ENCODE measurements around the gene ACTBL2. TPM values are rescaled to one million over a fixed set of nuclear protein-coding genes. Genes with fewer than 3 reads are reported as not detected.
"Not testable (repeated sequence)": the region's sequence is repeated elsewhere in the genome, so short reads cannot be mapped to it uniquely, and the experiment has no call there.

ACTBL2 gene
- total RNA-seq, 1 experiment from 2014 or later: 8.7 TPM

- peak; percentile 99 for DNase-seq (ENCODE audit: low read depth)
These were observed 11.8 kb upstream of the ACTBL2 start for GRCh38 chr5:57494104-57495098.

DNA sequence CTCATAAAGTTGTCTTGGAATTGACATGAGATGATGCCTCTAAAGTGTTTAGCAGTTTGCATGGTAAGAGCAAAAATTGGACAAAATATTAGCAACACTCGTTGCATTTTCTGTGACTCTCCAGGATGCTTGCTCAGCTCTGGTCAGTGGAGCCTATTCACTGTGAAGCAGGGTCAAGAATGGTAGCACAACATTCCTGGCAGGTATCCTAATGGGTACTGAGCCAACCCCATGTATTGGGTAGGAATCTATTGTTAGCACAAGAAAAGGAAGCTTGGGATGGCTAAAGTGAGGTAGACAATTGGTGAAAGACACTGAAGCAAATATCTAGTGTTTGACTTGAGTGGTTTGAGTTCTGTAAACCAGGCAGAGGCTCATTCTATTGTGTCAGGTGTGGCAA lies 10.4 kb upstream of the ACTBL2 start:
- no peak for DNase-seq (ENCODE audit: low read depth)

- no peak for DNase-seq (ENCODE audit: low read depth)
These were observed 10.0 kb upstream of the ACTBL2 start for GRCh38 chr5:57492632-57493031.

DNA sequence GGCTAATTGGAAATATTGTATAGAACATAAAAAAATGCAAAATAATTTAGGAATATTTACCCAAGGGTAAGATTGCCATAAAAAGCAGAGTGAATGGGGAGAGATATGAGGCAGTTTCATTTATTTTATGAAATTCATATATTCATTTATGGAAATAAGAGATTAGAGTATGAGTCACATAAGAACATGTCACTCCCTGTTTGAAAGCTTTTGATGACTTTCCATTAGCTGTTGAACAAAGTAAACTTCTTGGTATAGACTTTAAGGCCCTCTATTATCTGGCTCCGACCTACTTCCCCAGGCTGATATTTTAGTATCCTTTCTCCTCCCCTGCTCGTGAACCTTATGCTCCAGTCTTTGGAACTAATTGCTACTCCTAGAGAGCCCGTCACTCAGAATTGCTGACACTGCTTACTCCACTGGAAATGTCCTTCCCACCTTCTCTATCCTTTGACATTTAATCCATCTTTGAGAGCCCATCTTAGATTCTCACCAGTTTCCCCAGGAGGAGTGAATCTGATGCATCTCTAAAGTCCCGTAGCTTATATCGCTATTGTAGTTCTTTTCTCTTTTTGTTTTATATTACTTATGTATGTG lies 8.9 kb upstream of the ACTBL2 start:
- DNase-seq (ENCODE audit: low read depth): no peak

GRCh38 chr5:57488215-57488955 lies 5.8 kb upstream of the ACTBL2 start:
- DNase-seq (ENCODE audit: low read depth): peak; percentile 78

- no peak for DNase-seq (ENCODE audit: low read depth)
These were observed 3.5 kb upstream of the ACTBL2 start for GRCh38 chr5:57486027-57486602.

DNA sequence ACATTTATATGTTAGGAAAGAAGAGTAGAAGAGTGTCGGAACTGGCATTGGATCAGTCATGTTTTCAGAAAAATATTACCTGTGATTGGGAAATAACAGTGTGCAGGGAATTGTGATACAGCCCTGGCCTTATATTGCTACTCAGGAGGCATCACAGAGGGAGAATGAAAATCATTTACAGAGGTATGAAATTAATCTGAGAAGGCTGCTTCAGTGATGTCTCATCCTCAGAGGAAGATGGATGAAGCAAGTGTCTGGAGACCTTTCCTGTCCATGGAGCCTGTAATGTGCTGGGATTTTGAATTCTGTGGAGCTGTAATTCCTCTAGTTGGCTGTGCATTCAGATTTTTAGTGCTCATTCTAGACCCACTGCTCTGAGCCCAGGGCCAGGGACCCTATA lies 3.8 kb downstream of the ACTBL2 start:
- no peak for DNase-seq (ENCODE audit: low read depth)

GRCh38 chr5:57476601-57477056 lies 6.0 kb downstream of the ACTBL2 start:
- no peak for DNase-seq (ENCODE audit: low read depth)

DNA sequence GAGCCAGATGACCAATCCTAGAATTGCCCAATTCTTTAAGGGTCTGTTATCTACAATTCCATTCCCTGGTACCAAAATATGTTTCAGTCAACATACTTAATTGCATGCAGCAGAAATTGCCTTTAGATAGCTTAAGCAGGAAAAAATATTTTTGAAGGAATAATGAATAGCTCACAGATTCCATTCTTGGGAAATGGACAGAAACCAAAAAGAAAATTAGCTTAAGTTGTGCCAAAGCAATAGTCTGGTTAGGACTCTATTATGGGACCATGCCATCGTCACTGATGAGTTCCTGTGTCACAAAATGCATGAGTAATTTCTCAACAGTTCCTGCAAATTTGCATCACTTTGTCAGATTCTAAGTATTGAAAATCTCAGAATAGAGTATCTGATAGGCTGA lies 12.3 kb downstream of the ACTBL2 start:
- no peak for DNase-seq (ENCODE audit: low read depth)

DNA sequence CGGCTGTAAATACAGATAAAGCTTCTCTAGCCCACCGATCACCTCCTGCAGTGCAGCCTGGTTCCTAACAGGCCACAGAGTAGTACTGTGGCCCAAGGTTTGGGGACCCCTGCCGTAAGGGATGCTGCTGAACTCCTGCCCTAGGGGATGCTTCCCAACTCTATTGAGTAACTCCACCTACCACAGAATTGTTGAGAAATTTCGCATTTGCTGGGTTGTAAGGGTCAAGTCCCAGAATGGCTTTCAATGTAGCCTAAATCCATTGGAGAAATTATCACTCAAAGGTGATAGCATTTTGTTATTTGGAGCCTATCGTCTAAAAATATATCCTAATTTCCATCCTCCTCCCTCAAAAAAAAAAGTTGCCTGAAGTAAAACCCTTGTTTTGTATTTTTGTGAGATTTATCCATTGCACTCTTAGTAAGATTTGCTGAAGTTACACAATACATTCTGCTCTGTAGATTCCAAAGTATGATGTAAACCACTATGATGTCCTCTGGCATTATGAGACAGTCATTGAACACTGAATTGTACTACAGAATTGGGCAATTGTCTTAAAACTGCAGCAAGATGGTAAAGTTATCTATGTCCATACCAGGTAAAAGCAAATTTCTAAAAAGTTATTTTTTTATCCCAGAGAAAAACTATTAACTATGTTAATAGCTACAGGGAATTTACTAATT lies 14.0 kb downstream of the ACTBL2 start:
- no peak for DNase-seq (ENCODE audit: low read depth)

DNA sequence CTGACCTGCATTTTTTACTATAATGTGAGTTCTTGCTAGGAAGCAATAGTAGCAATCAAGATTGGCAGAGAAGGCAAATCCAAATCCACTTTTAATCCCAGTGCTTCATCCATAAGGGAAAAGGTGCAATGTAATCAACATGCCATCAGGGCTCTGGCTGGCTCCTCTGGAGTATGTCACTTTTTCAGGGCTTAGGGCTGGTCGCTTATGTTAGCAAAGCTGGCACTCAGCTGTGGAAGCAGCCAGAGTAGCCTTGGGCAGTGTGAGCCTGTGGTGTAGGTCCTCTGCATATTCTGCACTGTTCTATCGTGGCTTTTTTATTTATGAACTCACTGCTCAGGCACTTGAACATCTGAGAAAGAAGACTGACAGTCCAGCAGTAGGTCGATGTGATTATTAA lies 16.1 kb downstream of the ACTBL2 start:
- DNase-seq (ENCODE audit: low read depth): peak; percentile 11

DNA sequence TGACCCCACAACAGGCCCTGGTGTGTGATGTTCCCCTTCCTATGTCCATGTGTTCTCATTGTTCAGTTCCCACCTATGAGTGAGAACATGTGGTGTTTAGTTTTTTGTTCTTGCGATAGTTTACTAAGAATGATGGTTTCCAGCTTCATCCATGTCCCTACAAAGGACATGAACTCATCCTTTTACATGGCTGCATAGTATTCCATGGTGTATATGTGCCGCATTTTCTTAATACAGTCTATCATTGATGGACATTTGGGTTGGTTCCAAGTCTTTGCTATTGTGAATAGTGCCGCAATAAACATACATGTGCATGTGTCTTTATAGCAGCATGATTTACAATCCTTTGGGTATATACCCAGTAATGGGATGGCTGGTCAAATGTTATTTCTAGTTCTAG lies 22.6 kb downstream of the ACTBL2 start:
- not testable (repeated sequence) for DNase-seq (ENCODE audit: low read depth)

- no peak for DNase-seq (ENCODE audit: low read depth)
These were observed 24.2 kb downstream of the ACTBL2 start for GRCh38 chr5:57458443-57458842.

DNA sequence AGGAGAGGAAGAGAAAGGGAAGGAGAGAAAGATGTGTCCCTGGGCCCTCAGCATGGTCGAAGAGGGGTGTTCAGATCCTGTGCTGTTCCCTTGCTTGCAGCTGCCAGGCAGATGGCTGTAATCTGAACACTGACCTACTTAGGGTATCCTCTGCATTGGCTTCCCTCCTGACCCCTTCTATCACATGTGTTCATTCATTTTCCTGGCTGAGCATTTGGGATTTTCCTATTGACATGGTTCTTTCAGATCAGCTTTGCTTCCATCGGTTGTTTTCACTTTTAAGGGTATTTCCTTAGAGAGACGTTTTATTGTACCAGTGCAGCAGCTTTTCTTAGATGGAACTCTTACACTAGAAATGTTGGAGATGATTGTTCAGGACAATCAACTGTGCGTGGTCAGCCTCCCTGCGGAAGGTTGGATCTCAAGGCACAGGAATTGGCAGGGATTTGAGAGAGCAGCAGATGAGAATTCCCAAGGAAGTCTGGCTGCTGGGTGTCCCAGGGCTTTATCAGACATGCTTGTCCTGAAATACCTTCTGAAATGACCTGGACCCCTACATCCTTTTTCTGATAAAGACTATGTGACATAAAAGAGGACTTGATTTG lies 26.0 kb downstream of the ACTBL2 start:
- DNase-seq (ENCODE audit: low read depth): no peak

DNA sequence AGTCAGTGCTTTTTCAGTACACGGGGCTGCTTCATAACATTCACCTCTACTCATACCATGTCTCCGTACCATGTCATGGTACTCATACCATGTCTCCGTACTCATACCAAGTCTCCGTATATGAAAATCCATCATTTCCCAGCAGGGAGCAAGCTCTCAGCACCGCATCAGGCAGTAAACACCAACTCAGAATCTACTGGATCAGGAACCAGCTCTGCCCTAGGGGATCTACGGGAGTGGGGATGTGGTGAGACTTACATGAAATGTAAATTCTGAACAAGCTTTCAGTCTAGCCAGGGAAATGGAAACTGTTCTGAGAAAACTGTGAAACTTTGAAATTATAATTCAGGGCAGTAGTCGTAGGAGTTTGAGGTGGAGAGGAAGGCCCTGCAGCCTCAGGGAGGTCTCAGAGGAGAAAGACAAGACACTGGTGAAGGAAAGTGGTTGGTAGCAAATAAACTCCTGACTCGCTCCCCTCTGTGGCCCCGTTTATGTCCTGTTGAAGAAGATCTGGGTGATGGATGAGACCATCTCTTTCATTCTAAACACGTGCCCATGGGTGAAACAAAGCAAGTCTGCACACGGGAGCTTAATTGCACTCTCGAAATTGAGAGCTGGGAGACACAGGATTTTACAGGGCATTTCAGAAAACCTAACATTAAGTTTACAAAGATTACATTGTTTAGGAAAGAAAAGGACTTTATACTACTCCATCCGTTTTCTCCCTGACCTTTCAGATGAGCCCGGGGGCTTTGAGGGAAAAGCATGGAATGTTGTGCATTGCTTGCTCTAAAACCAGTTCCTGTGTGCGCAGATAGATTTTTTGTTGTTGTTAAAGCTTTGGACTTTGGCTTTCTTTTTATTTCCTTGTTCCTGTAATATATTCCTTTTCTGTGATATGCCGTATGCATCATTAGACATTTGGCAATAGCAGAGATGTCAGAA lies 26.8 kb downstream of the ACTBL2 start:
- DNase-seq (ENCODE audit: low read depth): no peak

GRCh38 chr5:57454896-57455295 lies 27.7 kb downstream of the ACTBL2 start:
- DNase-seq (ENCODE audit: low read depth): no peak

DNA sequence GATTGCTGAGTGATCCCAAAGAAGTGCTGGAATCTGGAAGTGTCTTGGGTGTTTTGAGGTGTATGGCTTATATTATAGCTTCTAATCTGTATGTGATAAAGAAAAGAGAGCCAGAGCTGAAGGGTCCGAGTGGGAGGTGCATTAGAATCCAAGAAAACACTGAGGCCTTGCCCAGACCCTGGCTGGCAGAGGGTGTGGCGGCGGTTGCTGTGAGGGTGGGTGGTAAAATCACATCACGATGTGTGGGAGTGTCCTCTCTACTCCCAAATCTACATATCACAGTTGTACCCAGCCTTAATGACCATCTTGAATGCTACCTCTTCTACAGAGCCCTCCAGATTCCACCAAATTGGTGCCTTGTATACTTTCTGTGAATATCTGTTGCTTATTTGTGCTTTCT lies 28.9 kb downstream of the ACTBL2 start:
- no peak for DNase-seq (ENCODE audit: low read depth)

- no peak for DNase-seq (ENCODE audit: low read depth)
These were observed 29.7 kb downstream of the ACTBL2 start for GRCh38 chr5:57452885-57453284.

DNA sequence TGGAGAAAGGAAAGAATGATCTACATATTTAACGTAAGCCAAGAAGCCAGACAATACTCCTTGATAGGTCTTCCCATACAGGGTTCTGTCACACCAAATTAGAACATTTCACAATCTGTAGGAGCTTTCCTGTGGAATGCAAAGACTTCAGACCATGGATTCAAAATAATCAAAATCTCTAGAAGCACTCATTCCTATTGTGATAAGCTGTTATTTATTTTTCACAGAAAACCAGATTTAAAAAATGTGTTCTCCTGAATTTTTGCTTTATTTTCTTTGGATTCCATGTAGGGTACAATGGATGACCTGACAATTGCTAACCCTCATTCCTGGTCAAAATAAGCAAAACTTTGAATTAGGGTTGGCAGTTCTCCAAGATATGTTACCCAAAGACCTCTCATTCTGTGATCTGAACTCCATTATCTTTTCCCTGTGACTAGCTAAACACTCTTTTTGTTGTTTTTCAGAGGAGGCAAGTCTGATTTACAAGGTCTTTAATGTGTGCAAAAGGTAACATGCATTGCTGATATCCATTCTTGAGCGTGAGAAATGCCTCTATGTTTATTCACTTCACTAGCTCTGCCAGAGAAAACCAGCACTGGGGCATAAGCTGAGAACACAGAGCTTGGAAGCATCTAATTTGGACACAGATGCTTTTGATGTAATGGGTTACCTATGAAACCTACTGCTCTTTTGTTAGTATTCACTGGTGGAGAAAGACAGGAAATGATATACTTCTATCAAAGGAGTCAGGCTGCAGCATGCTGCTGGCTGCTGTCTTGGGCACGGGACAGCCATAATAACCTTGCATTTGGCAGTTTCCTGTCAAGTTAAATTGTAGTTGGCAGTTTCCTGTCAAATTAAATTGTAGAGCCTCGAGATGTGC lies 31.4 kb downstream of the ACTBL2 start:
- peak; percentile 81 for DNase-seq (ENCODE audit: low read depth)

All from Daoy (cell line).